K562 (cell line): ENCODE data around the gene ANO10. TPM values are rescaled to one million over a fixed set of nuclear protein-coding genes. Genes with fewer than 3 reads are reported as not detected.
"Not testable (repeated sequence)": the region's sequence is repeated elsewhere in the genome, so short reads cannot be mapped to it uniquely, and the experiment has no call there.

Experiments used
- ATAC-seq: fragments of 200-7000 bp; cut with Tn5 transposase; 3 replicates; pipeline ENCODE4 v1.9.1; 2020; ENCODE audit warnings: moderate library complexity
- BruUV-seq: library from RNA; stranded (reverse); fragments of 400-500 nt; replicated peaks from 2 replicates; lab custom pipeline; 2021; lab: Mats Ljungman, UMichigan
- CTCF ChIA-PET: fragments of 300-600 bp; formaldehyde crosslinking; extraction: SDS; loops from one replicate; lab custom pipeline; 2021; ENCODE audit warnings: low intra/inter-chr PET ratio; lab: Yijun Ruan, JAX
- POLR2A ChIA-PET: fragments of 300-600, 350-650 bp; sonication (Branson Sonifier 250); formaldehyde crosslinking; extraction: SDS; loops from one replicate; lab custom pipeline; 2021; ENCODE audit warnings: antibody characterized with exemption, inconsistent platforms; lab: Yijun Ruan, JAX
- DNase-seq, 4 experiments: peaks; one replicate each; pipeline versions ENCODE4 v3.0.0 to v3.0.0-alpha.2; 2011 to 2018; ENCODE audit warnings: low spot score in 3 of 4, mixed read lengths in 3 of 4; ENCODE audit errors: extremely low read depth in 1 of 4
- FAIRE-seq: peaks from 2 replicates; lab custom pipeline; 2011; peaks lifted over from hg19 to GRCh38; lab: Jason Lieb, UNC
- H2AFZ ChIP-seq: 2 replicates; pipeline ENCODE4 v1.6.0; 2011; ENCODE audit warnings: low read depth, low read length, control low read depth, inconsistent platforms
- H3K27ac ChIP-seq: fragments of 200-600 bp; 3 replicates; pipeline ENCODE4 v1.8.0; 2011; ENCODE audit warnings: low read depth, mild to moderate bottlenecking, control low read depth, inconsistent platforms, low read length, moderate library complexity, mixed read lengths; ENCODE audit errors: extremely low read depth
- H3K27me3 ChIP-seq, 2 experiments: fragments of 300-600 bp in 1 of 2; 2 replicates in 1 of 2; 3 replicates in 1 of 2; pipeline versions ENCODE4 v1.6.0 to v1.8.0; 2011; ENCODE audit warnings: inconsistent platforms in 2 of 2, low read length in 2 of 2, mild to moderate bottlenecking in 1 of 2, mixed read lengths in 1 of 2, moderate library complexity in 1 of 2; ENCODE audit not compliant: control insufficient read depth in 2 of 2, insufficient read depth in 2 of 2
- H3K36me3 ChIP-seq: fragments of 300-600 bp; 3 replicates; pipeline ENCODE4 v1.8.0; 2011; ENCODE audit warnings: mild to moderate bottlenecking, low read length, inconsistent platforms; ENCODE audit not compliant: control insufficient read depth, insufficient read depth
- H3K4me1 ChIP-seq, 2 experiments: fragments of 200-600 bp in 1 of 2; replicated peaks in 1 of 2; 2 replicates in 1 of 2; 3 replicates in 1 of 2; pipeline versions ENCODE4 v1.5.1 to v1.8.0; 2011; ENCODE audit warnings: inconsistent platforms in 2 of 2, low read length in 2 of 2, mild to moderate bottlenecking in 1 of 2, mixed read lengths in 1 of 2, moderate library complexity in 1 of 2; ENCODE audit not compliant: control insufficient read depth in 2 of 2, insufficient read depth in 2 of 2
- H3K4me2 ChIP-seq: 2 replicates; pipeline ENCODE4 v1.6.1; 2011; ENCODE audit warnings: low read length, control low read depth, inconsistent platforms, mixed read lengths; ENCODE audit not compliant: insufficient read depth
- H3K4me3 ChIP-seq: fragments of 200-600 bp; sonication (generic), shearing (Covaris generic); 2 replicates; pipeline ENCODE4 v1.5.1; 2016; ENCODE audit warnings: control low read depth, inconsistent platforms
- H3K79me2 ChIP-seq: fragments of 200-600 bp; 3 replicates; pipeline ENCODE4 v1.8.0; 2011; ENCODE audit warnings: low read length, inconsistent platforms; ENCODE audit not compliant: control insufficient read depth, insufficient read depth
- H3K9ac ChIP-seq, 2 experiments: 2 replicates each; pipeline versions ENCODE4 v1.6.0 to v1.6.1; 2011; ENCODE audit warnings: low read depth in 2 of 2, low read length in 2 of 2, control low read depth in 1 of 2, inconsistent platforms in 1 of 2, mild to moderate bottlenecking in 1 of 2, mixed read lengths in 1 of 2; ENCODE audit not compliant: insufficient read depth in 1 of 2
- H3K9me1 ChIP-seq: one replicate; pipeline ENCODE4 v1.6.0; 2011; ENCODE audit warnings: inconsistent platforms, mild to moderate bottlenecking, low read length, moderate library complexity; ENCODE audit not compliant: control insufficient read depth, insufficient read depth
- H3K9me3 ChIP-seq: replicated peaks from 2 replicates; pipeline ENCODE4 v1.5.1; 2011; ENCODE audit warnings: low read depth, low read length, inconsistent platforms; ENCODE audit not compliant: control insufficient read depth, insufficient read depth
- H4K20me1 ChIP-seq: replicated peaks from 2 replicates; pipeline ENCODE4 v1.6.1; 2011; ENCODE audit warnings: low read length, inconsistent platforms, mixed read lengths; ENCODE audit not compliant: control insufficient read depth, insufficient read depth
- EGR1 ChIP-seq: fragments of 450-650 bp; conservative IDR thresholded peaks from 2 replicates; pipeline ENCODE4 v1.6.1; 2017; ENCODE audit warnings: mild to moderate bottlenecking
- REST ChIP-seq, 2 experiments: fragments of 450-650 bp; formaldehyde crosslinking in 1 of 2; IDR thresholded peaks; 2 replicates each; pipeline versions ENCODE4 v1.4.0 to v1.6.1; 2014 to 2020; ENCODE audit warnings: mild to moderate bottlenecking in 2 of 2, borderline replicate concordance in 1 of 2, low read depth in 1 of 2
- SMARCA4 ChIP-seq: fragments of 450-650 bp; IDR thresholded peaks from 2 replicates; pipeline ENCODE4 v1.6.1; 2016
- ZNF354B ChIP-seq: fragments of 250-450 bp; sonication (Bioruptor Pico); IDR thresholded peaks from 2 replicates; pipeline ENCODE4 v1.4.0; 2020
- ZNF507 ChIP-seq: conservative IDR thresholded peaks from 2 replicates; pipeline ENCODE4 v1.6.1; 2017; ENCODE audit warnings: missing genetic modification characterization, missing compliant biosample characterization
- WGBS: fragments of 100-300 bp; shearing (Covaris generic); methylation state at CpG from one replicate; pipeline ENCODE4 v1.1.6; 2016; ENCODE audit warnings: low coverage, mixed read lengths; ENCODE audit not compliant: insufficient coverage; ENCODE audit errors: missing lambda C conversion rate; 5-methylcytosine and 5-hydroxymethylcytosine counted together
- in situ Hi-C: fragments of 300-500 bp; cut with MboI; formaldehyde crosslinking; loops from 4 replicates; pipeline ENCODE4 v1.15.0; 2018; ENCODE audit warnings: inconsistent platforms, mixed read lengths
- intact Hi-C: fragments of 100-400 bp; cut with micrococcal nuclease; formaldehyde crosslinking; loops from 2 replicates; pipeline ENCODE4 v1.14.2; 2022
- polyA plus RNA-seq, 8 experiments: library from polyadenylated mRNA; depleted of rRNA in 4 of 8; stranded (reverse) in 5 of 8; unstranded in 3 of 8; fragments of >200 nt; fragmentation: Nextera tagmentation in 2 of 8; fragmentation: Illumina TruSeq in 1 of 8; extraction: Ambion mirVana in 2 of 8; extraction: Trizol in 1 of 8; gene quantifications; 2 replicates each; pipeline versions ENCODE4 v1.2.1 to v1.2.3, GENCODE V29; 2011 to 2014; ENCODE audit warnings: inconsistent platforms in 1 of 8, missing spikeins in 1 of 8
- total RNA-seq, 7 experiments: library from RNA; depleted of rRNA in 6 of 7; stranded (reverse); fragments of >200 nt in 6 of 7; fragmentation: Illumina TruSeq in 2 of 7; extraction: Trizol in 2 of 7; gene quantifications; 2 replicates each; pipeline versions ENCODE4 v1.2.1 to v1.2.3, GENCODE V29; 2011 to 2021; ENCODE audit warnings: low replicate concordance in 1 of 7

Gene ANO10
- total and polyA plus RNA-seq, 9 of the 15 experiments (the other 6 are each of a cell fraction or from before 2014, with no cell fraction given) = 6.4 to 46.0 (median 32.3) TPM

GRCh38 chr3:43661376-43661775 is 39.6 kb upstream of the ANO10 start:
- ATAC-seq, H3K4me3 ChIP-seq, H3K9ac ChIP-seq, H3K27me3 ChIP-seq, FAIRE-seq, CTCF ChIA-PET, H3K36me3 ChIP-seq, BruUV-seq, in situ Hi-C loops, DNase-seq, H3K27ac ChIP-seq: not testable (repeated sequence)
- peaks cover 8 to 11% of the 10 kb centered on the region in 2 experiments; a peak in 3 of 5 replicates for H3K4me1 ChIP-seq
- WGBS = 53% methylated on average over 1 of the region's 1 CpG
- TF ChIP-seq ZNF507 (tag) = peak; percentile 97
- peak; percentile 82 for TF ChIP-seq ZNF354B (CRISPR knock-in tag)
- TF ChIP-seq, all 486 proteins: peak for 2; not testable (repeated sequence) for 484
- H4K20me1 ChIP-seq, H2AFZ ChIP-seq, H3K9me3 ChIP-seq, H3K9me1 ChIP-seq, H3K4me2 ChIP-seq, H3K79me2 ChIP-seq, intact Hi-C loops: not testable (repeated sequence)
- POLR2A ChIA-PET = interaction anchor here (1.4 to 3.3 kb wide), 2 partner anchors 10 to 13 kb away, joined by 3 to 27 read pairs; no protein-coding TSS in a partner anchor

- CTCF ChIA-PET = no interaction called here
- peak overlapping the region; percentile 55 to 78; a peak in 3 of 4 replicates for H3K9ac ChIP-seq
- DNase-seq (peak; percentile 31 to 90 (median 49)), ATAC-seq (peak; percentile 100), FAIRE-seq (peak; percentile 93)
- no peaks in the 10 kb centered on the region for H3K79me2 ChIP-seq
- peak overlapping the region; percentile 75 for H3K4me2 ChIP-seq
- intact Hi-C loops (loop anchor here (1.0 kb wide), 1 partner anchor 32 kb away; no protein-coding TSS in a partner anchor), in situ Hi-C loops (no loop called here)
- H3K9me3 ChIP-seq = 0 out of 2 replicates have a peak, but pooled peaks cover 3% of the 10 kb centered on the region
- 0 out of 2 replicates have a peak overlapping the region, but pooled peaks have one; percentile 13 for H3K4me3 ChIP-seq
- peak overlapping the region; percentile 98 for H2AFZ ChIP-seq
- peak overlapping the region; percentile 83 for H3K27ac ChIP-seq
- no TSS peak for BruUV-seq
- H3K36me3 ChIP-seq = no peaks in the 10 kb centered on the region
- H3K4me1 ChIP-seq = peaks cover 8 to 11% of the 10 kb centered on the region in 2 experiments; a peak in 3 of 5 replicates
- no peaks in the 10 kb centered on the region for H3K27me3 ChIP-seq
- no peaks in the 10 kb centered on the region for H4K20me1 ChIP-seq
- H3K9me1 ChIP-seq = no peaks in the 10 kb centered on the region
- WGBS = 25% methylated on average over 13 of the region's 13 CpGs
- POLR2A ChIA-PET = interaction anchor here (0.6 to 3.5 kb wide), 8 partner anchors 9 to 49 kb away, joined by 3 to 27 read pairs (median 4); partner anchors contain the start of gene ABHD5
- TF ChIP-seq EGR1 (peak; percentile 55; the same call in 1 of the 2 replicates), SMARCA4 (peak; percentile 37; the same call in 1 of the 2 replicates), REST (IDR thresholded peaks at IDR 0.05; ENCODE audit: borderline replicate concordance) (peak; percentile 25; the same call in 1 of the 2 replicates), REST (CRISPR knock-in tag; IDR thresholded peaks at IDR 0.05; ENCODE audit: low read depth) (no peak)
Observed at GRCh38 chr3:43659250-43659880, 37.6 kb upstream of the ANO10 start.
